HFFc6 (cell line): Measurements from ENCODE around the gene SPATA17. TPM values are rescaled to one million over a fixed set of nuclear protein-coding genes. Genes with fewer than 3 reads are reported as not detected.
A peak's percentile ranks its signal among the peaks of the same experiment; 100 is the strongest.
"Not testable (repeated sequence)": the region's sequence is repeated elsewhere in the genome, so short reads cannot be mapped to it uniquely, and the experiment has no call there.

Experiments used
- DNase-seq: peaks from one replicate; pipeline ENCODE4 v3.0.0-alpha.2; 2018
- H3K27ac Mint-ChIP-seq: 2 replicates; pipeline ENCODE4 v1.8.0; 2020; ENCODE audit warnings: mild to moderate bottlenecking, mixed read lengths
- H3K27me3 Mint-ChIP-seq: 2 replicates; pipeline ENCODE4 v1.8.0; 2021; ENCODE audit warnings: mild to moderate bottlenecking, moderate library complexity, mixed read lengths; ENCODE audit not compliant: insufficient read depth
- H3K36me3 Mint-ChIP-seq: 2 replicates; pipeline ENCODE4 v1.8.0; 2021; ENCODE audit warnings: low read depth, mixed read lengths
- H3K4me1 Mint-ChIP-seq: 2 replicates; pipeline ENCODE4 v1.8.0; 2020; ENCODE audit warnings: low read depth, mixed read lengths
- H3K4me3 Mint-ChIP-seq: 2 replicates; pipeline ENCODE4 v1.8.0; 2020; ENCODE audit warnings: mild to moderate bottlenecking, moderate library complexity, mixed read lengths
- H3K9me3 Mint-ChIP-seq: 2 replicates; pipeline ENCODE4 v1.8.0; 2020; ENCODE audit warnings: mild to moderate bottlenecking, mixed read lengths
- CTCF ChIP-seq: fragments of 200-600 bp; sonication (generic); IDR thresholded peaks from 2 replicates; pipeline ENCODE4 v1.5.0; 2021; ENCODE audit warnings: antibody characterized with exemption, mild to moderate bottlenecking
- long read RNA-seq: library from polyadenylated mRNA; unstranded; transcript quantifications from one replicate; pipeline ENCODE4 v2.0.0, GENCODE V29; 2019
- total RNA-seq, 6 experiments: library from RNA; stranded (reverse); fragmentation: NEBNext Ultra II Directional; extraction: Animal tissue kit (Norgen Biotek cat#: 25700); gene quantifications; 2 replicates in 1 of 6; 3 replicates in 5 of 6; pipeline ENCODE4 v1.2.3, GENCODE V29; 2021

SPATA17 gene
- under 1 TPM in 5 of 6 experiments, not detected in 1; 0.18 to 0.71 (median 0.37) TPM for total RNA-seq
- long read RNA-seq, partial matches to known transcripts, result 1 of 1 reads
- long read RNA-seq, other reads (novel, unspliced or antisense), result 0 of 1 reads

GRCh38 chr1:217630711-217631591, at the start of gene SPATA17, which contains the start of gene GPATCH2:
Gene SPATA17 (plus strand): TSS chr1:217631344. CDS start chr1:217631379, 35 bp downstream.
Gene GPATCH2 (minus strand): TSS chr1:217631090. CDS start chr1:217630971, 119 bp downstream.
- TF ChIP-seq CTCF, result peak; percentile 59
- Mint-ChIP-seq H3K4me1 (peaks cover 38% of the 10 kb centered on the region), H3K36me3 (no peaks in the 10 kb centered on the region), H3K4me3 (peak within 1 kb of the TSS; percentile 98), H3K9me3 (no peaks in the 10 kb centered on the region), H3K27me3 (no peaks in the 10 kb centered on the region; the same call in 1 of the 2 replicates), H3K27ac (peak within 1 kb of the TSS; percentile 100)
- DNase-seq, result peak; percentile 88

GRCh38 chr1:217584286-217584811, 46.8 kb upstream of the SPATA17 start:
- H3K36me3 Mint-ChIP-seq, H3K4me3 Mint-ChIP-seq, H3K9me3 Mint-ChIP-seq: not testable (repeated sequence)

GRCh38 chr1:217585577-217585976, 45.6 kb upstream of the SPATA17 start:
- DNase-seq, result no peak
- H3K9me3 Mint-ChIP-seq, result no peaks in the 10 kb centered on the region
- H3K27me3 Mint-ChIP-seq, result no peaks in the 10 kb centered on the region; the same call in 1 of the 2 replicates
- no peak for TF ChIP-seq CTCF
- peaks cover 8% of the 10 kb centered on the region for H3K36me3 Mint-ChIP-seq
- peaks cover 7% of the 10 kb centered on the region for H3K4me1 Mint-ChIP-seq
- no peak overlapping the region for H3K27ac Mint-ChIP-seq
- no peak overlapping the region for H3K4me3 Mint-ChIP-seq

More at GRCh38 chr1:217584286-217584811, 46.8 kb upstream of the SPATA17 start:
- not testable (repeated sequence) for H3K4me1 Mint-ChIP-seq, H3K27me3 Mint-ChIP-seq, H3K27ac Mint-ChIP-seq, DNase-seq

GRCh38 chr1:217586586-217586985, 44.6 kb upstream of the SPATA17 start:
- no peak for TF ChIP-seq CTCF
- DNase-seq, result peak; percentile 1
- no peaks in the 10 kb centered on the region for H3K9me3 Mint-ChIP-seq
- no peak overlapping the region for H3K4me3 Mint-ChIP-seq
- H3K4me1 Mint-ChIP-seq, result peaks cover 7% of the 10 kb centered on the region
- H3K27ac Mint-ChIP-seq, result no peak overlapping the region
- H3K36me3 Mint-ChIP-seq, result peaks cover 4% of the 10 kb centered on the region; the same call in 1 of the 2 replicates
- no peaks in the 10 kb centered on the region; the same call in 1 of the 2 replicates for H3K27me3 Mint-ChIP-seq

GRCh38 chr1:217590598-217590997, 40.5 kb upstream of the SPATA17 start:
- peaks cover 14% of the 10 kb centered on the region for H3K4me1 Mint-ChIP-seq

More at GRCh38 chr1:217590598-217590997, 40.5 kb upstream of the SPATA17 start:
- Mint-ChIP-seq H3K27me3 (no peaks in the 10 kb centered on the region; the same call in 1 of the 2 replicates), H3K4me3 (no peak overlapping the region), H3K27ac (no peak overlapping the region), H3K9me3 (no peaks in the 10 kb centered on the region), H3K36me3 (no peaks in the 10 kb centered on the region)
- no peak for DNase-seq
- TF ChIP-seq CTCF, result no peak; the same call in 1 of the 2 replicates
